IPS-11a (cell line): ENCODE data around the gene MCM3.

ENCODE experiments used
- H3K4me3 ChIP-seq: one replicate; pipeline ENCODE4 v1.5.1; 2013; ENCODE audit warnings: low read depth, low read length, control low read depth

Gene MCM3

DNA sequence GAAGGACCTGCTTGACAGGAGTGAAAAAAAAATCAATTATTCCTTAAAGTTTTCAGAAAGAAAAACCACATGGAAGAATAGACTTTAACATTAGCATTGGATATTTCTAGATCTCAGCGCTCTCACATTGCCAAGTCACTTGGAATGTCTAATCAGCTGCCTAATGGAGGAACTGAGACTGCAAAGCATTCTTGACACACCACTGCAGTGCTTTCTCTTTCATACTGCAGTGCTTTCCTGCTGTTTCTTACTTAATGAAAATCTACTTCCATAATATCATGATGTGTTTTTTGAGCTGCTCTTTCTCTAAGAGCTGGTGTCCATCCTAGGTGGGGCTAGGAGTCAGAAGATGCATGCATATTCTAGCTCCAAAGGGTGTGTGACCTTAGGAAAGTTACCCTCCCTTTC is 20.4 kb upstream of the MCM3 start:
- no peak overlapping the region for H3K4me3 ChIP-seq

DNA sequence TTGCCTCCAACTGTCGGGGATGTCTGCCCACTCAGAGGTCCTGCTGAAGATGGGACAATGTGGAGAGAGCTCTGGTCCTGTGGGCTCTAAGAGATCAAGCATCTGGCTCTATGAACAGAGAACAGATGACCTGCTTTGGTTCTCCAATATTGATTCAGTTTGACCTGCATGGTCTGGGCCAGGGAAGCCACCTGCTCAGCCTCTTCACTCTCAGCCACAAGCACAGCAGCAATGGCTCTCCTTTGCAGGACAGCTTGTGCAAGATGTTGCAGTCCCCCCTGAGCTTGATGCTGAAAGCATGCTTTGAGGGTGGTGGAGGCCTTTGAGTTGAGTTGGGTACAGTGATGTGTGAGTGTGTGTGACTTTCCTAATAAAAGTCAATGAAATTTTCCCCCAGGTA is 18.6 kb upstream of the MCM3 start:
- no peak overlapping the region for H3K4me3 ChIP-seq

DNA sequence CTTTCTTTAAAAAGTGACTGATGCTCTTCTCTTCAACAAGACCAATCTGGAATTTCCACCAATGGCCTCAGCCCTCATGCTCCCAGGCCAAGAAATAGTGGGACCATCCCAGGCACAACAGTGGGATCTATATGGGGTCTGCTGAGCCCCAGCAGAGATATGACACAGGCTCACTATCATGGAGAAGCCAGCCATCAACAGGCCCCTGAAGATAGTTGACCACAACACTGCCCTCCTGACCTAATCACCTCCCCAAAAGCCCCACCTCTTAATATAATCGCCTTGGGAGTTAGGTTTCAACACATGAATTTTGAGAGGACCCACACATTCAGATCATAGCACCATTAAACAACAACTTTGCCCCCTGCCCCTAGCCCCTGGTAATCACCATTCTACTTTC is 16.8 kb upstream of the MCM3 start:
- H3K4me3 ChIP-seq = no peak overlapping the region

DNA sequence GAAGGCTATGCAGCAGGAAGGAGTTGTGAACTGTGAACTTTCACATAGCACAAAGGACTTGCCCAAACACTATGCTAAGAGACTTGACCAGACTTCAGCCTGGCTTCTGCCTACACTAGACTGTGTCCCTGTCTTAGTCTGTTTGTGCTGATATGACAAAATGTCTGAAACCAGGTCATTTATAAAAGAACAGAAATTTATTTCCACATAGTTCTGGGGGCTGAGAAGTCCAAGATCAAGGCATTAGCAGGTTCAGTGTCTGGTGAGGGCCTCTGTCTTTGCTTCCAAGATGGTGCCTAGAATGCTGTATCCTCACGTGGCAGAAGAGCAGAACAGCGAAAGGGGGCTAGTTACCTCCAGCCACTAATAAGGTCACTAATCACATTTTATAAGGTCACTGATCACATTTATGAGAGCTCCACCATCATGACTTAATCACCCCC is 16.0 kb upstream of the MCM3 start:
- no peak overlapping the region for H3K4me3 ChIP-seq

DNA sequence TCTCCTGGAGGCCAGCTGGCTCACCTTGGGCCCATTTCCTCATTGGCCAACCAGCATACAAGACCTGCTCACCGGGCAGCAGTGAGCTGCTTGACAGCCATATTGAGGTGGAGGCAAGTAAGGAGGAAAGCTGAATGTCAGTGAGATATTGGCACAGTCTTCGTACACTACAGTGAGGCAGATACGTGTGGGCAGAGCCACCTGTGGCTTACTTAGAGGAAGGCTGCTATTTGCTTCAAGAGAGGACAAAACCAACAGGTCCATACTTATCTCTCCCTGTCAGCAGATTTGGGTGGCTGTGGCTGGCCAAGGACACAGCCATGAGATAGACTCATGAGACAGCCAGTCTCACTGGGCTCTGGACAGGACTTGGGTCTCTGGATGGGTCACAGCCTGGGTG is 15.1 kb upstream of the MCM3 start:
- H3K4me3 ChIP-seq = no peak overlapping the region

DNA sequence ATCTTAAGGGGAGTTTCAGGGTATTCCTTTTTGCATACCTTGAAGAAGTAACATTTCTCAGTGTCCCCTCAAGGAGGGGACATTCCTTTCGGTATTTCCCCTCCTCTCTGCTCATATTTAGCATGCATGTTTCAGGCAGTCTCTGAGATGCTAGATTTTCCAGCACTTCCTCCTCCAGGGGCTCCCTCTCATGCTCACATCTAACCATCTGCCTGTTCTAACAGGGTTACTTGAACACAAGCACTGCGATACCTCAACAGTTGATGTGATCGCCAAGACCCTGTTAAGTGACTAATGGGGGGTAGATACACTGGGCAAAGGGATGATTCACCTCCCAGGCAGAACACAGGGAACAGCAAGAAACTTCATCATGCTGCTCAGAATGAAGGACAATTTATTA is 12.9 kb upstream of the MCM3 start:
- no peak overlapping the region for H3K4me3 ChIP-seq

DNA sequence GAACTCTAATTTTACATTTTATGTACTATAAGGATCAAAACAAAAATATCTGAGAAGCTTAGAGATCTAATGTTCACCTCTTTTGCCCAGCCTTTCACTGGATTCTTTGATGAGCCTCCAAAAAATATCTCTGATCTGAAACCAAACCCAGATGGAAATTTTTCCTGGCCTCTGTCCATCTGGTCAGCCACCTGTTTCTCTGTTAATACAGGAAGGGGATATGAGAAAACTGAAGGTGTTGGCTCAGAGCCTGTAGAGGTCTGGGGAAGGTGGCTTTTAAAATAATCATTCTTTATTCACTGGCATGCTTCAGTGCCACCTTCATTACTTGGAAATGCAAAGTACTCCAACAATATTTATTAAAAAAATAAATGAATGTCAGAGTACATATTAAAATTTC is 8.5 kb upstream of the MCM3 start:
- no peak overlapping the region for H3K4me3 ChIP-seq

DNA sequence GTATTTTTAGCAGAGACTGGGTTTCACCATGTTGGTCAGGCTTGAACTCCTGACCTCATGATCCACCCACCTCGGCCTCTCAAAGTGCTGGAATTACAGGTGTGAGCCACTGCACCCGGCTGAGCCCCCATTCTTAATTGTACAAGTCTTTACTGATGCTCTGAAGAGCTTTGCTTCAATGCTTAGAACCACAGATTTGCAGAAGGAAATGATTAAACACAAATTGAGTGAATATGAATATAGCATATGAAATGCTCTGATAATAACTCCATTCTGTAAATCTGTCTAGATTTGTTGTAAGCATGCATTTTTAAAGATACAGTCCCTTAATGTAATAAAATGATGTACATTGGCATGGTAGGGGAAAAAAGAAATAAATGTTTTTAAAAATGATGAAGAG is 4.3 kb upstream of the MCM3 start:
- no peak overlapping the region for H3K4me3 ChIP-seq

DNA sequence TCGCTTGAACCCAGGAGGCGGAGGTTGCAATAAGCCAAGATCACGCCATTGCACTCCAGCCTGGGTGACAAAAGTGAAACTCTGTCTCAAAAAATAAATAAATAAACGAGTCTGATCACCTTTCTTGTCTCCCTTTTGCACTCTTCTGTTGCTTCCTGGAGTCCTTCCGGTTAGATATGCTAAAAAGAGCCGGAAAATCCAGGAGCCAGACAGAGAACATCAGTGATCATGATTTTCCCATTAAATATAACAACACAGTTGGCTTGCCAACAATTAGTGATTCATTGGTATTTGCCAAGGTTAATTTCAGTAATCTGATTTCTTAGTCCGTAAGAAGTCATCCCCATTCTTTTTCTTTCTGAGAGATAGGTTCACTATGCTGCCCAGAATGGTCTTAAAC is 3.7 kb upstream of the MCM3 start:
- H3K4me3 ChIP-seq = no peak overlapping the region

DNA sequence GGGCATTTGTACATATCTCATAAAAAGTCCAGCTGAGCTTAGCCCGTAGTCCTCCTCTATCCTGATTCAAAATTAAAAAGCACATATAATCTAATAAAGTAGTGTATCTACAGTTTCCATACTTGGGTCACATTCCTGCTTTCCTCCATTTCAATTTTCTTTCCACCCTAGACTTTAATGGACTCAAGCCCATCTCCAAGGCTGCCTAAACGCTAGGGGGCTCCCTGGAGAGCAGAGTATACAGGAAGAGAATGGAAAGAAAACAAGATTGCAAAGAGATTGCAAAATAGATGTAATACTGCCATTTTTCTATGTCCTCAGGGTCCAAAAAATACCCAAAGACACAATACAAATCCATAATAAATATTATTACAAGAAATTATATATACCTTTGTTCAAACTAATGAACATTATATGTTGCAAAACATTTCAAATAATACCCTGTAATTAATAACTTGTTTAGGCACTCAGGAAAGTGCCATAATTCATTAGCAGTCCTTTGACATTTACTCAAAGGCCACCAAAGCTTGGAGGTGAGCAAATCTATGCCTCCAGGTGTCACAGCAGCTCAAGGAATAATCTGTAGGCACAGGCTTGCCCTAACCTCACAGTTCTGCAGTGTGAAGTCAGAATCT is 2.4 kb upstream of the MCM3 start:
- H3K4me3 ChIP-seq = no peak overlapping the region

DNA sequence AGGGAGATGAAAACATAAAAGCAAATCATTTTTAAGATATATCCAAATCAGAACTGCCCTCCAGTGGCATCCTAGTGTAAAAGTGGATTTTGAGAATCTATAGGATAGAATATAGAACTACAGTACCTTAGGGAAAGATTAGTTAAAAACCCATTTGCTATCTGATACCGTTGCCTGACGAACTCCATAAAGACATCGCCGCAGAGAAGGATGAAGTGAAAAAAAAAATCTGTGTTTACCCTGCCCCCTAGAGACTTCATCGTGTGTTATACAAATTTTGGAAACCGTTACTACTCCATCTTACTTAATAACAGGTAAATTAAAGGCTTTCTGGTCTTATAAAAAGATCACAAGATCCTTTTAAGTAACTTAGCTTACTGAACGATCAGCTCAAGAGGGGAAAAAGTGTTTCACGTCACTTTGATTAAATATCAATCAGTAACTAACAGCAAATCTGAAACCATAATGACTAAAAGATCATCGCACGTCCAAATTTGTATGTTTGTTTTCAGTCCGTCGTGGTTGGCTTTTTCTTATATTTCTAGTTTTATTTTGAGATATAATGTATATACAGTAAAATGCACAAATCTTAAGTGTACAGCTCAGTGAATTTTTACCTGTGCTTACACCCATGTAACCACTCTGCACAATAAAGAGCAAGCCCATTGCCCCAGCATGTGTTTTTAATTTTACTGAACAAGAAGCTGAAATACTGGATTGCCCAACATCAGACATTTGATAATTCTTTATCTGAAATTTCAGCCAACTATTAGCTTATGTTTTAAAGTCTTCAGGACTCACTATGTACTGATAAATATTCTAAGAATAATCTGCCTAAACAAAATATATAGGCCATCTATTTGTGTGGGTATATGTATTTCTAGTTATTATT is 881 bp upstream of the MCM3 start:
- peak overlapping the region; percentile 47 for H3K4me3 ChIP-seq

DNA sequence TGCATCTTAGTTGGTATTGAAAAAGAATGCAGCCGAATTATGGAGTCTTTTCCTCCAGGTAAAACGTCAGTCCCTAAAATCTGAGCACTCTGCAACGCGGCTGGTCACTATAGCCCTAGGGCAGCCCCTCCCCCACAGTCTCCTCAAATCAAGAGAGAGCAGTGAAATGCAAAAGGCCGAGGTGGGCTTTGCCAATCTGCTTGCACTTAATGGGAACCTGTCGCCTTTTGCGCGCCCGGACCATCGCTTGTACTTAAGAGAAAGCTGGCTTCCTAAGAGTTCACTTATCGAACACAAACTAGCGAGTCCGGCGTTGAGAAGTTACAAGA is 447 bp downstream of the MCM3 start:
- H3K4me3 ChIP-seq = peak overlapping the region; percentile 94

DNA sequence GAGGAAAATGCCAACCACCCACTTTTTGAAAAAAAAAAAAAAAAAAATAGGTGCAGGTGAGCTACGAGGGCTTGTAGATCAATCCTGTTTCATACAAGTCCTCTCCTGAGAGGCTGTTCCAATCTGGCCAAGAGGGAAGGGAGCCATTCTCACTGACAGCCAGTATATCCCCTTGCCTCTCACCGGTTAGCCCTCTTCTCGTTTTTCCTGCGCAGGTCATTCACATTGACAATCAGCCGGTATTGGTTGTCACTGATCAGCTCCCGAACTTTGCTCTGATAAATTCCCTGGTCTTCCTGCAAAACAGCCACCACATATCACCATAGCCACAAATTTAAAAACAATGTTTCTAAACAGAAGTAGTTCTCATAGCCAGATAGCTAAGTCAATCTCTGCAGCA is 1.4 kb downstream of the MCM3 start:
- peak overlapping the region; percentile 94 for H3K4me3 ChIP-seq

DNA sequence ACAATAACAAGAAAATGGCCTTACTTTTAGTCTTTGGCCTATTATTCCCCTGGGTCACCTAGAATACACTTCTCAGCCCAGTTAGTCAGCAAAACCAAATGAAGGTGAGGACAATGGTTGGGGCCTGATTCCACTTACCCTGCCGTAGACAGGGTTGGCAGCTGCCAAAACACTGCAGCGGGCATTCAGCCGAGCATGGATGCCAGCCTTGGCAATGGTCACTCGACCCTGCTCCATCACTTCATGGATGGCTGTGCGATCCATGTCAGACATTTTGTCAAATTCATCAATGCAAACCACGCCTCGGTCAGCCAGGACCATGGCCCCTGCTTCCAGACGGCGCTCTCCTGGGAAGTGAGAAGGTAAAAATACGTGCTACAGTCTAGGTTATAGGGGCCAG is 8.4 kb downstream of the MCM3 start:
- no peak overlapping the region for H3K4me3 ChIP-seq

DNA sequence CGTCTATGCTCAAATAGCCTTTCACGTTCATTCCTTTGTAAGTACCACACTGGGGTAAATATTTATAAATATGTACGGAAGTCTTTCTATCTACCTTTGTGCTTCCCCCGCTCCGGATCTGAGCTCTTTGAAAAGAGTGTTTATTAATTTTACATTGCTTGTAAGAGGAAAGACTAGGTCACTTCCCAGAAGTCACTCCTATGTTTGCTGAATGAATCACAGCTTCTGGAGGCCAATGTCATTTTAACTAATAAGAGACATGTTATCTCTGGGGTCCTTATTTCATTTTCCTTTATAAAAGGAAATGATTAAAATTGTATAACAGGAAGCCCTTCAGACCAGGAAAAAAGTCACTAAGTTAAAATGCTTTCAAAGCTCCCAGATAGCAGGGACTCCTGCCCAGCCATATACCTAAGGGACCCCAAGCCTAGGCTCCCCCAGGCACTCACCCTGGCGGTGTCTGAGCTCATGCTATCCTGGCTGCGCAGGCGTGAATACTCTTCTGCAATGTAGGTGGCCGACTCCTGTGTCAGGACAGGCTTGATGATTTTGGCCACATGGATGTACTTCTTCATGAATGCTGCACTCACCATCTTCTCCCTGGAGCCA is 12.6 kb downstream of the MCM3 start:
- no peak overlapping the region for H3K4me3 ChIP-seq

DNA sequence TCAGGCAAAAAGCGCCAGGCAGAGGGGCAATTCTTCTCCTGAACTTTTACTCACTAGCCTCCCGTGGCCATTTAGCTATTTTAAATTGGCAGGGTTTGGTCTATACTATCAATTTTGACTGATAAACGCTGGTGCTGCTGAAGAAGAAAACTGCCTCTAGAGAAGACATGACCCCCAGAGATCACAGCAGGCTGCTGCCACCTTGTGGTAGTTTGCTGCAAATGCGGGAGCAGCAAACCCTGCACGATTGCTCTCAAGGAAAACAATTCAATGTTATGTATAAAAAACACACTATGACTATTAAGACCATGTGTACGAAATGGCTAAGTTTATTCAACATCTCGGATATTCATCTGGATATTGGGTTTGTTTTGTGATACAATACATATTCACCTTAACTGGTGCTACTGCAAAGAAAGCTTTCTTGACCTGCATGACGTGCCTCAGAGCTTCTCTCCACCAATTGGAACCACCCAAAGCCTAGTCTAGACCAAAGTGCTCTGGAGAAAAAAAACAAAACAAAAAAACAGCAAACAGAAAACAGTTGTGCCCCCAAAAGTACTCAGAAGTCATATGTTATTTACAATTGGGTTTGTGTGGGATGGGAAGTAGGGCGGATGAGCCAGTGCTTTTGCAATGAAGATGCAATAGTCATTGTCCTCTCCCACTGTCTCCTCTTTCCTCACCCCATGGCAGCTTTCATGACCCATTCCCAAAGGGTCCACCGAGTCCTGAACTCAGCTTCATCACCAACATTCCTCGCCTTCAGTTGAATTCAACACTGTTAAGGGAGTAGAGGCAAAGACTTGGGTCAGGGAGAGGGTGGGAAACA is 20.6 kb downstream of the MCM3 start:
- H3K4me3 ChIP-seq = no peak overlapping the region

DNA sequence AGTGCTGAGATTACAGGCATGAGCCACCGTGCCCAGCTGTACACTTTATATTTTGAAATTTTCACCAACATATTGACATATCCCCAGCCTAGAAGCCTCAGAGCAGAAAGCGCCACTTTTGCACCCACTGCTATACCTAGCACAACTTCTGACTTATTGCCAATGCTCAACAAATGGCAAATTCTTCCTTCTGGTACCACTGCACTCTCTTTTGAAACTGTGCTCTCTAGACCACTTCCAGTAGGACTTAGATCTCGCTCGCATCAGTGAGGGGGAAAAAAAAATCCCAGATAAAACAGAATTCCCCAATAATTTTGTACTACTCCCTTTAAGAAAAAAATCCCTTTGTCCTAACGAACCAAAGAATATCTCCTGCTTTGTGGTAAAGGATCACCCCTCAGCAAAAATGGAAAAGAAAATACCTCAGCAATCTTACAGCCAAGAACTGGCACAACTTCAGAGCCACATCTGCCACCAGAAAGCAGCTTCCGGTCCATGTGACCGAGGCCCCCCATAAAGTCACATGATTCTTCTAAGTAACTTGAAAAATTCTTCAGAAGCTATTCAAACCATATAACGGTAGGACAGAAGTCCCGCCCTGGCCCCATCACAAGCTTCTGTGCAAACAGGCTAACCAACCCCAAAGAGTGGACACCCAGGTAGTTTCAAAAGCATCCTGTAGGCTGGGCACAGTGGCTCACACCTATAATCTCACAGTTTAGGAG is 21.8 kb downstream of the MCM3 start:
- H3K4me3 ChIP-seq = no peak overlapping the region

DNA sequence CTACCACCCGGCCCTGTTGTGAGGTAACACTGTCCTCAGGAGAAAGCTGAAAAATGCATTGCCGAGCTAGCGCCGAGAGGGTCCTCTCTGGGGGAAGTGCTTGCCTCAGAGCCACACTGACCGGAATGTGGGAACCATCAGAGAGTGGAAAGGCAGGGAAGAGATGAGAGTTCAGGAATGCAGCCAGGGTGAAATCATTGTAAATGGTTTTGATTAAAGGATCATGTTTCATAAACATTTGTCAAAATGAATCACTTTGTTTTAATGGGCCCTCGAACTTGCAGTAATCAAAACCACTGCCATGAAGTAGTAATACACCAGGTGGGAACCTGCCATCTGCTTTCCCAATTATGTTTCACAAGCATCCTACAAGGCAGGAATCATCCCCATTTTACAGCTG is 23.3 kb downstream of the MCM3 start:
- no peak overlapping the region for H3K4me3 ChIP-seq

DNA sequence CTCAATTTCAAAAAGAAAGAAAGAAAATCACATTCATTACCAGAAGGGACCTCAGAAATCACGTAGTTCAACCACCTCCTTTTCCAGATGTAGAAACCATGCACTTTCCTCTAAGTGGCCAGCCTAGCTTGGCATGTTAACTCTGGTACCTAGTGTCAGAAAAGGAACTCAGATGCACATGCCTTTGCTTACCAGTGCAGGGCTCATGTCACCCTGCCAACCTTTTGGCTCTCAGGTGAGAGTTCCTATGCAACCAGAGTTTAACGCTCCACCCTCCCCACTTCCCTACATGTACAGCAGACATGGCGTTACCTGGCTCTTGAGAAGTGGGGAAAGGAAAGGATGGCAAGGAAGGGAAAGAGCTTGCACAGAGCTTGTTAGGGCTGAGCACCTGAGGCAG is 23.9 kb downstream of the MCM3 start:
- H3K4me3 ChIP-seq = no peak overlapping the region

DNA sequence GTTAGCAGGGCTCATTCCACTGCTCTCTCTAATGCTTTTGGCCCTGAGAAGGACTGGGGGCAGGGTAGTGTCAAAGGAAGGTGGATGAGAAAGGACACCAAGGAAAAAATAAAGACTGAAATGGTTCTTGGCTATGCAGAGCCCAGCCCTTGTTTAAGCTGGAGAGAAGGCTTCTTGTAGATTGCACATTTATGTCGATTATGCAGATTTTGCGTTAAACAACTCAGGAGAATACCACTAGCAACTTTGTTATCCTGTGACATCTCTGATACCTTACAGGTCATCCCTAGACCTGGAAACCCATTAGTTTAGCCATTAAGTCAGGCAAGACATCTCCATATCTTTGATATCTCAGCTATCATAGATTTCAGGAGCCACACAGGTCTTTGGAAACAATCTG is 29.1 kb downstream of the MCM3 start:
- no peak overlapping the region for H3K4me3 ChIP-seq
